H1 (cell line): ENCODE data around the gene EMX2. TPM values are rescaled to one million over a fixed set of nuclear protein-coding genes. Genes with fewer than 3 reads are reported as not detected.

ENCODE experiments used
- CTCF ChIA-PET: fragments of 300-600 bp; sonication (Branson Sonifier 250); formaldehyde crosslinking; loops from one replicate; lab custom pipeline; 2021; ENCODE audit not compliant: partially characterized antibody; lab: Charles Lee
- POLR2A ChIA-PET: fragments of 300-600 bp; sonication (Branson Sonifier 250); formaldehyde crosslinking; loops from one replicate; lab custom pipeline; 2021; ENCODE audit warnings: inconsistent platforms; ENCODE audit not compliant: partially characterized antibody; lab: Charles Lee
- DNase-seq, 2 experiments: peaks; one replicate each; pipeline versions ENCODE4 v3.0.0 to v3.0.0-alpha.2; 2010 to 2022; ENCODE audit warnings: low spot score in 2 of 2, low read depth in 1 of 2, mixed read lengths in 1 of 2
- FAIRE-seq: peaks from 2 replicates; lab custom pipeline; 2011; peaks lifted over from hg19 to GRCh38; lab: Jason Lieb, UNC
- H2AFZ ChIP-seq: 2 replicates; pipeline ENCODE4 v1.8.1; 2012; ENCODE audit warnings: low read length, inconsistent platforms
- H2AK5ac ChIP-seq: 2 replicates; pipeline ENCODE4 v1.6.1; 2013; ENCODE audit warnings: low read depth, low read length
- H2BK120ac ChIP-seq: replicated peaks from 2 replicates; pipeline ENCODE3; 2013; ENCODE audit warnings: low read depth, low read length, inconsistent platforms
- H2BK12ac ChIP-seq: 2 replicates; pipeline ENCODE4 v1.6.1; 2013; ENCODE audit warnings: low read depth, low read length
- H2BK15ac ChIP-seq: 2 replicates; pipeline ENCODE4 v1.6.1; 2013; ENCODE audit warnings: low read length
- H2BK20ac ChIP-seq: 2 replicates; pipeline ENCODE4 v1.6.1; 2013; ENCODE audit warnings: low read length
- H2BK5ac ChIP-seq: 2 replicates; pipeline ENCODE4 v1.6.1; 2013; ENCODE audit warnings: low read depth, low read length
- H3K14ac ChIP-seq: 2 replicates; pipeline ENCODE4 v1.6.1; 2013; ENCODE audit warnings: inconsistent platforms; ENCODE audit not compliant: insufficient read length
- H3K18ac ChIP-seq: 2 replicates; pipeline ENCODE4 v1.6.1; 2013; ENCODE audit warnings: low read length; ENCODE audit errors: extremely low read depth
- H3K23ac ChIP-seq: 2 replicates; pipeline ENCODE4 v1.6.1; 2013; ENCODE audit warnings: inconsistent platforms; ENCODE audit not compliant: insufficient read length
- H3K23me2 ChIP-seq: 2 replicates; pipeline ENCODE4 v1.6.1; 2013; ENCODE audit warnings: low read depth, low read length
- H3K27ac ChIP-seq: 2 replicates; pipeline ENCODE4 v1.6.1; 2011; ENCODE audit warnings: low read depth, low read length, inconsistent platforms
- H3K27me3 ChIP-seq, 4 experiments: replicated peaks in 1 of 4; 1 replicate in 1 of 4; 2 replicates in 3 of 4; pipeline versions ENCODE4 v1.6.1 to v1.8.1; 2011 to 2013; ENCODE audit warnings: low read length in 3 of 4, mild to moderate bottlenecking in 3 of 4, inconsistent platforms in 2 of 4, mixed read lengths in 2 of 4, moderate library complexity in 1 of 4; ENCODE audit not compliant: control insufficient read depth in 3 of 4, insufficient read depth in 3 of 4; ENCODE audit errors: extremely low read depth in 1 of 4
- H3K36me3 ChIP-seq, 4 experiments: 2 replicates each; pipeline versions ENCODE4 v1.6.1 to v1.8.1; 2011 to 2013; ENCODE audit warnings: mild to moderate bottlenecking in 4 of 4, low read length in 3 of 4, moderate library complexity in 2 of 4, control low read depth in 1 of 4, inconsistent platforms in 1 of 4; ENCODE audit not compliant: insufficient read depth in 4 of 4, control insufficient read depth in 2 of 4
- H3K4ac ChIP-seq: replicated peaks from 2 replicates; pipeline ENCODE3; 2013; ENCODE audit warnings: low read length, low read depth, mixed read lengths, inconsistent platforms; ENCODE audit not compliant: insufficient read length
- H3K4me1 ChIP-seq, 4 experiments: replicated peaks in 1 of 4; 1 replicate in 1 of 4; 2 replicates in 3 of 4; pipeline versions ENCODE4 v1.6.1 to v1.8.1; 2011 to 2013; ENCODE audit warnings: low read length in 3 of 4, inconsistent platforms in 2 of 4, mixed read lengths in 1 of 4; ENCODE audit not compliant: insufficient read depth in 4 of 4, control insufficient read depth in 3 of 4
- H3K4me2 ChIP-seq, 2 experiments: 2 replicates each; pipeline versions ENCODE4 v1.6.1 to v1.8.1; 2011 to 2013; ENCODE audit warnings: low read depth in 2 of 2, low read length in 2 of 2, control low read depth in 1 of 2, inconsistent platforms in 1 of 2, mild to moderate bottlenecking in 1 of 2; ENCODE audit not compliant: insufficient read depth in 1 of 2
- H3K4me3 ChIP-seq, 4 experiments: fragments of 200-600, 300-600 bp in 1 of 4; sonication (generic), shearing (Covaris generic), sonication (Bioruptor Twin) in 1 of 4; 2 replicates each; pipeline versions ENCODE4 v1.5.1 to v1.8.1; 2011 to 2016; ENCODE audit warnings: low read length in 4 of 4, low read depth in 3 of 4, control low read depth in 2 of 4, inconsistent platforms in 2 of 4, mild to moderate bottlenecking in 2 of 4, mixed read lengths in 1 of 4, moderate library complexity in 1 of 4; ENCODE audit not compliant: insufficient read depth in 2 of 4; ENCODE audit errors: extremely low read depth in 1 of 4
- H3K56ac ChIP-seq: replicated peaks from 2 replicates; pipeline ENCODE3; 2013; ENCODE audit warnings: low read depth, mild to moderate bottlenecking, mixed read lengths, low read length, inconsistent platforms; ENCODE audit not compliant: insufficient read length
- H3K79me1 ChIP-seq: 2 replicates; pipeline ENCODE4 v1.6.1; 2013; ENCODE audit warnings: low read depth, low read length, control low read depth
- H3K79me2 ChIP-seq, 2 experiments: 2 replicates each; pipeline versions ENCODE4 v1.6.1 to v1.8.1; 2012 to 2013; ENCODE audit warnings: low read length in 2 of 2, mild to moderate bottlenecking in 2 of 2, inconsistent platforms in 1 of 2; ENCODE audit not compliant: insufficient read depth in 2 of 2, control insufficient read depth in 1 of 2
- H3K9ac ChIP-seq, 4 experiments: replicated peaks in 1 of 4; 1 replicate in 1 of 4; 2 replicates in 3 of 4; pipeline versions ENCODE4 v1.6.1 to v1.8.1; 2011 to 2013; ENCODE audit warnings: low read depth in 3 of 4, low read length in 3 of 4, control low read depth in 2 of 4, mild to moderate bottlenecking in 2 of 4, moderate library complexity in 2 of 4, inconsistent platforms in 1 of 4; ENCODE audit errors: extremely low read depth in 1 of 4
- H3K9me3 ChIP-seq, 2 experiments: 2 replicates each; pipeline versions ENCODE4 v1.6.1 to v1.8.1; 2012 to 2013; ENCODE audit warnings: mild to moderate bottlenecking in 2 of 2, moderate library complexity in 2 of 2, control low read depth in 1 of 2, inconsistent platforms in 1 of 2, low read depth in 1 of 2, low read length in 1 of 2, mixed read lengths in 1 of 2; ENCODE audit not compliant: insufficient read depth in 2 of 2
- H4K20me1 ChIP-seq, 2 experiments: replicated peaks in 1 of 2; 2 replicates each; pipeline versions ENCODE3 to v1.8.1; 2011 to 2013; ENCODE audit warnings: inconsistent platforms in 2 of 2, low read length in 2 of 2, mild to moderate bottlenecking in 1 of 2; ENCODE audit not compliant: insufficient read depth in 2 of 2, control insufficient read depth in 1 of 2
- H4K5ac ChIP-seq: 2 replicates; pipeline ENCODE4 v1.6.1; 2013; ENCODE audit warnings: low read length, low read depth, mixed read lengths, inconsistent platforms; ENCODE audit not compliant: insufficient read length
- H4K8ac ChIP-seq: 2 replicates; pipeline ENCODE4 v1.8.0; 2013; ENCODE audit warnings: mild to moderate bottlenecking, moderate library complexity, low read length, inconsistent platforms; ENCODE audit not compliant: insufficient read depth; ENCODE audit errors: extremely low read depth
- H4K91ac ChIP-seq: replicated peaks from 2 replicates; pipeline ENCODE3; 2013; ENCODE audit warnings: low read length, mixed read lengths, inconsistent platforms; ENCODE audit not compliant: insufficient read length
- CHD2 ChIP-seq: IDR thresholded peaks from 2 replicates; pipeline ENCODE4 v1.6.1; 2012; ENCODE audit warnings: low read length, improper control_type of control experiment
- POU5F1 ChIP-seq: IDR thresholded peaks from 2 replicates; pipeline ENCODE4 v1.6.1; 2011; ENCODE audit warnings: low read depth, mild to moderate bottlenecking, low read length, moderate library complexity
- RNF2 ChIP-seq: fragments of 200-900, 300-1000 bp; sonication (generic); IDR thresholded peaks from 2 replicates; pipeline ENCODE4 v1.7.1; 2016; ENCODE audit warnings: borderline replicate concordance, low read depth, mild to moderate bottlenecking, antibody characterized with exemption, low read length; ENCODE audit not compliant: poor library complexity, severe bottlenecking; ENCODE audit errors: missing control alignments
- WGBS, 2 experiments: shearing (Covaris generic) in 1 of 2; methylation state at CpG; one replicate each; pipeline versions ENCODE4 v1.1.6 to v1.1.7; 2013 to 2015; ENCODE audit warnings: low lambda C conversion rate in 2 of 2, mixed read lengths in 2 of 2, inconsistent platforms in 1 of 2, low coverage in 1 of 2, missing lambda C conversion rate in 1 of 2; ENCODE audit not compliant: insufficient replicate concordance in 2 of 2, insufficient coverage in 1 of 2, insufficient read length in 1 of 2; ENCODE audit errors: extremely low coverage in 1 of 2, missing lambda C conversion rate in 1 of 2; 5-methylcytosine and 5-hydroxymethylcytosine counted together
- polyA plus RNA-seq, 7 experiments: library from polyadenylated mRNA; depleted of rRNA in 3 of 7; stranded (reverse) in 5 of 7; unstranded in 2 of 7; fragments of >200 nt in 5 of 7; fragments of 200-250 nt in 2 of 7; gene quantifications; 1 replicate in 5 of 7; 2 replicates in 1 of 7; 4 replicates in 1 of 7; pipeline versions ENCODE4 v1.2.1 to v1.2.3, GENCODE V29; 2011 to 2013; ENCODE audit warnings: missing spikeins in 2 of 7, mixed read lengths in 2 of 7
- total RNA-seq: library from RNA; stranded (reverse); fragmentation: NEBNext Ultra II Directional; extraction: Animal tissue kit (Norgen Biotek cat#: 25700); gene quantifications from 2 replicates; pipeline ENCODE4 v1.2.1, GENCODE V29; 2021
- TF ChIP-seq, protein P1 (sequence below): IDR thresholded peaks from 2 replicates; pipeline ENCODE4 v1.6.1; 2012; ENCODE audit warnings: low read length, inconsistent platforms

The EMX2 gene
- total and polyA plus RNA-seq, 2 of the 8 experiments (the other 6 are each of a cell fraction or from before 2014, with no cell fraction given): not detected

- Histone ChIP-seq H3K23ac (no peak overlapping the region), H2AFZ (no peak overlapping the region), H3K9ac (no peak overlapping the region), H3K9me3 (no peaks in the 10 kb centered on the region), H3K36me3 (no peaks in the 10 kb centered on the region), H4K8ac (no peak overlapping the region), H2BK5ac (no peak overlapping the region), H3K23me2 (peaks cover 4% of the 10 kb centered on the region; the same call in 1 of the 2 replicates), H4K20me1 (no peaks in the 10 kb centered on the region), H3K27me3 (peaks cover 0 to 6% (median under 1%) of the 10 kb centered on the region in 4 experiments; a peak in 1 of 7 replicates), H2AK5ac (no peak overlapping the region), H3K18ac (no peak overlapping the region), H2BK120ac (no peak overlapping the region), H3K4me2 (no peak overlapping the region), H3K27ac (no peak overlapping the region), H2BK20ac (no peak overlapping the region), H2BK12ac (no peak overlapping the region), H3K4ac (no peak overlapping the region), H3K14ac (no peak overlapping the region), H3K4me1 (peaks cover 0 to 3% (median 1%) of the 10 kb centered on the region in 4 experiments; a peak in 2 of 7 replicates), H4K5ac (no peak overlapping the region), H3K79me2 (no peaks in the 10 kb centered on the region), H3K79me1 (no peaks in the 10 kb centered on the region), H2BK15ac (no peak overlapping the region), H4K91ac (no peak overlapping the region), H3K56ac (no peak overlapping the region), H3K4me3 (no peak overlapping the region)
- ChIA-PET CTCF (interaction anchor here (0.5 to 10.9 kb wide), 4 partner anchors 38 to 369 kb away, joined by 3 to 84 read pairs (median 3); partner anchors contain the start of gene EMX2), POLR2A (no interaction called here)
- no peak for FAIRE-seq
- DNase-seq: no peak
- WGBS, 2 experiments: 76% methylated on average over 8 of the region's 12 CpGs; no CpG with 5 or more reads in 1 of the 2 experiments
- TF ChIP-seq CHD2 (no peak), RNF2 (no peak), POU5F1 (no peak)
- TF ChIP-seq, protein P1, sequence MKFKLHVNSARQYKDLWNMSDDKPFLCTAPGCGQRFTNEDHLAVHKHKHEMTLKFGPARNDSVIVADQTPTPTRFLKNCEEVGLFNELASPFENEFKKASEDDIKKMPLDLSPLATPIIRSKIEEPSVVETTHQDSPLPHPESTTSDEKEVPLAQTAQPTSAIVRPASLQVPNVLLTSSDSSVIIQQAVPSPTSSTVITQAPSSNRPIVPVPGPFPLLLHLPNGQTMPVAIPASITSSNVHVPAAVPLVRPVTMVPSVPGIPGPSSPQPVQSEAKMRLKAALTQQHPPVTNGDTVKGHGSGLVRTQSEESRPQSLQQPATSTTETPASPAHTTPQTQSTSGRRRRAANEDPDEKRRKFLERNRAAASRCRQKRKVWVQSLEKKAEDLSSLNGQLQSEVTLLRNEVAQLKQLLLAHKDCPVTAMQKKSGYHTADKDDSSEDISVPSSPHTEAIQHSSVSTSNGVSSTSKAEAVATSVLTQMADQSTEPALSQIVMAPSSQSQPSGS: no peak
Measured at GRCh38 chr10:117501460-117502035, 41.0 kb upstream of the EMX2 start.
